T-helper 1 cell (primary cell): ENCODE results near the gene NT5DC3.
A peak's percentile ranks its signal among the peaks of the same experiment; 100 is the strongest.
"Not testable (repeated sequence)": the region's sequence is repeated elsewhere in the genome, so short reads cannot be mapped to it uniquely, and the experiment has no call there.

Experiments
- DNase-seq, 5 donors: peaks; one replicate each; pipeline ENCODE4 v3.0.0-alpha.2; 2012 to 2020

The NT5DC3 gene

GRCh38 chr12:103855036-103855712, 14.1 kb upstream of the NT5DC3 start:
- no peak for DNase-seq

- DNase-seq: no peak
Observed at GRCh38 chr12:103854372-103854973, 13.4 kb upstream of the NT5DC3 start.

- DNase-seq: no peak
Observed at GRCh38 chr12:103852498-103852997, 11.5 kb upstream of the NT5DC3 start.

- no peak for DNase-seq
Observed at GRCh38 chr12:103851127-103851526, 10.1 kb upstream of the NT5DC3 start.

GRCh38 chr12:103850429-103850828, 9.4 kb upstream of the NT5DC3 start:
- no peak for DNase-seq

GRCh38 chr12:103848917-103849491, 8.0 kb upstream of the NT5DC3 start:
- no peak for DNase-seq

GRCh38 chr12:103848143-103848542, 7.1 kb upstream of the NT5DC3 start:
- no peak for DNase-seq

GRCh38 chr12:103846415-103846814, 5.4 kb upstream of the NT5DC3 start:
- no peak for DNase-seq

GRCh38 chr12:103844305-103844704, 3.3 kb upstream of the NT5DC3 start:
- no peak for DNase-seq

- DNase-seq: peak in 3 of 5 donors; percentile 8 to 30 (median 10)
Observed at GRCh38 chr12:103841690-103842584, 903 bp upstream of the NT5DC3 start.

GRCh38 chr12:103840462-103840875, 565 bp downstream of the NT5DC3 start:
- DNase-seq: peak in 2 of 5 donors; percentile 3 to 9

GRCh38 chr12:103839609-103840461, 1.2 kb downstream of the NT5DC3 start:
- DNase-seq: no peak

- no peak for DNase-seq
Observed at GRCh38 chr12:103839103-103839502, 1.9 kb downstream of the NT5DC3 start.

- no peak for DNase-seq
Observed at GRCh38 chr12:103838254-103838914, 2.6 kb downstream of the NT5DC3 start.

- no peak for DNase-seq
Observed at GRCh38 chr12:103836345-103836744, 4.7 kb downstream of the NT5DC3 start.

GRCh38 chr12:103835747-103836335, 5.2 kb downstream of the NT5DC3 start:
- not testable (repeated sequence) for DNase-seq

GRCh38 chr12:103834942-103835341, 6.1 kb downstream of the NT5DC3 start:
- DNase-seq: no peak

- DNase-seq: no peak
Observed at GRCh38 chr12:103833891-103834290, 7.1 kb downstream of the NT5DC3 start.

- no peak for DNase-seq
Observed at GRCh38 chr12:103833095-103833775, 7.8 kb downstream of the NT5DC3 start.
